Measurements from ENCODE around the gene CCDC122. TPM values are rescaled to one million over a fixed set of nuclear protein-coding genes. Genes with fewer than 3 reads are reported as not detected.
A peak's percentile ranks its signal among the peaks of the same experiment; 100 is the strongest.

The CCDC122 gene
- 7.4 and 10.0 TPM in 2 replicates for total RNA-seq (2014; rRNA removed; shearing (Covaris generic))
- polyA plus RNA-seq (2014; cell fraction: nucleus; rRNA removed): 1.9 and 6.3 TPM in 2 replicates

GRCh38 chr13:43878892-43879754 lies at the start of gene CCDC122:
Gene CCDC122 (minus strand): TSS chr13:43879740. CDS start chr13:43869376, 10,364 bp downstream.
- DNase-seq (ENCODE audit: extremely low read depth, low read depth): peak; percentile 56

GRCh38 chr13:43924549-43925245 lies 45.2 kb upstream of the CCDC122 start:
- DNase-seq (ENCODE audit: extremely low read depth, low read depth): no peak

GRCh38 chr13:43920965-43921674 lies 41.6 kb upstream of the CCDC122 start:
- DNase-seq (ENCODE audit: extremely low read depth, low read depth): no peak

DNA sequence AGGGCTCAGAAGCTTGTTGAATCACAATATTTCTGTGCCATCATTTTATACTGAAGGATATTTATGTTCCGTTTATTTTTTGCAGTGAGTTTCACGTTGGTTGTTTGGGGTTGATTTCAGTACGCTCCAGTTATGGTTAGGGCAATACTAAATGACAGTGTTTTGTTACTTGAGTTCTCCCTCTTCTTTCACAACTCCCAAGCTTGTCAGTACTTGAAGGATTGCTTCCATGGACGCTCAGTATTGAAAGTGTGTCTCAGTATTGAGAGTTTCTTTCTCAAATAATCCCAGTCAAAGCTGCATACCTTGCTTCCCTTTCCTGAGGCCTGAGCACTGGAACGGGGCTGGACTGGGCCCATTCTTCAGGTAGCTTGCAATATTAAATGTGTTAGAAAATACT lies 39.1 kb upstream of the CCDC122 start:
- no peak for DNase-seq (ENCODE audit: extremely low read depth, low read depth)

GRCh38 chr13:43916828-43917227 lies 37.3 kb upstream of the CCDC122 start:
- no peak for DNase-seq (ENCODE audit: extremely low read depth, low read depth)

GRCh38 chr13:43915451-43915850 lies 35.9 kb upstream of the CCDC122 start:
- DNase-seq (ENCODE audit: extremely low read depth, low read depth): no peak

DNA sequence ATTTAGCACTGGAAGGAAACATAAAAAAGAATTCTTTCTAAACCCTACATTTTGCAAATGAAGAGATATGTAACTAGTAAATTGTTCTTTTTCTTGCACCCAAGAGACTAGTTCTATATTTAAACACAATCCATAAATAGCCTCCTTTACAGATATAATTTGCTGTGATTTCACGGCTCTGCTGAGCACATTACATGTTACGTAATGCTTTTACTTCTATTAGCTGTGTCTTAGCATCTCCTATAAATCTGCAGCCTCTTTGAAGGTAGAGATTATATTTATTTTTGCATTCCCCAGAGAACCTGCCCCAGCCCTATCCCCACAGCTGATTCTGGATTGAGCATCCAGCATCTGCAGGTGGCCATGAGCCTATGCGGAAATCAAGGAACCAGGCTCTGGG lies 32.3 kb upstream of the CCDC122 start:
- no peak for DNase-seq (ENCODE audit: extremely low read depth, low read depth)

GRCh38 chr13:43911278-43911677 lies 31.7 kb upstream of the CCDC122 start:
- no peak for DNase-seq (ENCODE audit: extremely low read depth, low read depth)

- no peak for DNase-seq (ENCODE audit: extremely low read depth, low read depth)
Measured at GRCh38 chr13:43910856-43911255, 31.3 kb upstream of the CCDC122 start.

DNA sequence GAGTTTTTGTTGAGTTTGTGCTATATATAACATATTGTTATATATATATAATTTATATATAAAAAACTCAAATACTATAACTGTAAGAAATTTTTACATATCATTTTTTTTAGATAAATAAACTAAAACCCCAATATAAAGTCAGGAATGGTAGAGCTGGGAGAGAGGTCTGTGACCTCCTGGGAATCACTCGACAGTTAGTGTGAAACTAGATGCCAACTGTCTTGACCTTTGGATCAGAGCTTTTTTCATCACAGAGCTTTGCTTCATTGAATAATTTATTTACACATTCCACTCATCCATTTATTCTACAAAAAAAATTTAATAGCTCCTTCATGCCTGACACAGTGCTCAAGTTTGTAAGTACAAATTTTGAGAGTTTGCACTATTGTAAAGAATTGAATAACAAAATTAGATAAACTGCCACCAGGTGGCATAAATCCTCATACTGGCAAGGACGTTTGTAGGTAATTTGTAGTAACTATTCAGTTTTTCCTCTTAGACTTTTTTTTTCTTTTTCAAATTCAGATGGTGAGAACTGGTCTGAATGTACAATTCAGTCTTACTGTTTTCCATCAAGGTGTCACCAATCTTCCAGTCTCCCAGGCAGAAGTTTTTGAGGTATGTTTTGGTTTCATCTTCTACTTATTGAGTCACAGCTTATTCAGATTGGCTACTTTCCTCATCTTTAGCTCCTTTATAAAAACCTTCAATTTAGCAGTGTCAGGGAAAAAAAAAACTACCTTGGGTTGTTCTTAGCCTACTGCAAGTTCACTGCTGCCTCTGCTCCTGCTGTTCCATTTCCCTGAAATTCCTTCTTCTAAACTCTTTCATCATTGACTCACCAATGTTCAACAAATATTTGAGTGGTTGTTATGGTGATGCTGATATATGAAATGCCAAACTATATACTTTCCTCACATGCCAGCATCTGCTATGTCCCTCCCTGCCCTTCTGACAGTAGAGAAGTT lies 28.9 kb upstream of the CCDC122 start:
- DNase-seq (ENCODE audit: extremely low read depth, low read depth): peak; percentile 22

- DNase-seq (ENCODE audit: extremely low read depth, low read depth): peak; percentile 52
Measured at GRCh38 chr13:43905435-43906031, 26.0 kb upstream of the CCDC122 start.

DNA sequence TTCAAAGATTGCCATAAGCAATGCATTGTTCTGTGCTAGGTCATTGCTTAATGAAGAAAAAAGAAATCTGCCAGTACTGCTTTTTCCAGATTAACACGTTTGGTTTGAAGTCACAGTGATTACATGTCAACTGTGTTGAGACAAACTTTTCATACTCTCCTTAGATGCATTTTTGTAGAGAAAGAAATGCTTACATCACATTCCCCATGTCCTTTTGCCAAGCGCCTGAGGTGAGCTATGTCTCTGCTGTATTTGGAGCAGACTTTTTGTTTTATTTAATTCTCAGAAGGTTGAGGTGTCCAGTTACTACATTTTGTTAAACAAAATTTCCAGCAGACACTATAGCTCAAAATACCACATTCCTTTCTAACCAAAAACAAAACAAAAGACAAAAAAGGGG lies 16.4 kb upstream of the CCDC122 start:
- DNase-seq (ENCODE audit: extremely low read depth, low read depth): no peak

GRCh38 chr13:43894438-43894837 lies 14.9 kb upstream of the CCDC122 start:
- no peak for DNase-seq (ENCODE audit: extremely low read depth, low read depth)

DNA sequence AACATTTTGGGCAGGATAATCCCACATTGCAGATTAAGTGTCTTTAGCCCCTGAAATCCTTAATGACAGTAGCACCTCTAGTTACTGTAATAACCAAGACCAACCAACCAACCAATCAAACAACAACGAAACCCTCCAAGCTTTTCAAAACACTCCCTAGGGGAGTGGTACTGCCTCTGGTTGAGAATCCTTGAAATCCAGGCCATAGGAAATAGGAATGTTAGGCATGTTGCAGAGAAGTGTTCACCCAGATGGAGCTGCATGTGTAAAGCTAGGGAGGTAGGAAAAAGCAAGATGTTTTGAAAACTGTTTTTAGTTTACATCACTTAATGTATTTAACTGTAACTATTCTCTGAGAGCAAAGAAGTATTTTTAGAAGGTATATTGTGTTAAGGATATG lies 4.7 kb upstream of the CCDC122 start:
- no peak for DNase-seq (ENCODE audit: extremely low read depth, low read depth)

- DNase-seq (ENCODE audit: extremely low read depth, low read depth): no peak
Measured at GRCh38 chr13:43883631-43884030, 4.1 kb upstream of the CCDC122 start.

DNA sequence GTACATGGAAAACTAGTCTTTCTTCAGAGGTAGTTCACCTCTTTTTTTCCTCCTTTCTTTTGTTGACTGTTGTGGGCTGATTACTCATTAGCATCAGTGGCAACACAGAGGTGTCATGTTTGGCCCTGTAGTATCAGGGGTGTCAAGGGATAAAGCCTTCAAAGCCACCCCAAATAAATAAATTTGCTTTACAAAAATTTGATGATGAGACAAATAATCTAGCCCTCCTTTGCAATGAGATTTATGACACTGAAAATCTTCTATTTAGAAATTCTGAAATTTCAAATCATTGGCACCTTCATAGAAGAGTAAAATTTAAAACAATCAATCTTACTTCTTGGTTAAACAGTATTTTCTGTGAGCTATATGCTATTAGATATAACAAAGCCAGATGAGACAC lies 2.0 kb upstream of the CCDC122 start:
- no peak for DNase-seq (ENCODE audit: extremely low read depth, low read depth)

- DNase-seq (ENCODE audit: extremely low read depth, low read depth): no peak
Measured at GRCh38 chr13:43880926-43881325, 1.4 kb upstream of the CCDC122 start.

GRCh38 chr13:43880214-43880855 lies 795 bp upstream of the CCDC122 start:
- DNase-seq (ENCODE audit: extremely low read depth, low read depth): no peak

- DNase-seq (ENCODE audit: extremely low read depth, low read depth): no peak
Measured at GRCh38 chr13:43879755-43880181, 228 bp upstream of the CCDC122 start, which contains the start of gene LACC1. Gene LACC1 (plus strand): TSS chr13:43879904. CDS start chr13:43880986, 1,082 bp downstream.
